ENCODE results near the gene TNFSF8. TPM values are rescaled to one million over a fixed set of nuclear protein-coding genes. Genes with fewer than 3 reads are reported as not detected.

The TNFSF8 gene
- total and polyA plus RNA-seq, 9 of the 15 experiments (the other 6 are each of a cell fraction or from before 2014, with no cell fraction given): 0.09 TPM; not detected in 8

DNA sequence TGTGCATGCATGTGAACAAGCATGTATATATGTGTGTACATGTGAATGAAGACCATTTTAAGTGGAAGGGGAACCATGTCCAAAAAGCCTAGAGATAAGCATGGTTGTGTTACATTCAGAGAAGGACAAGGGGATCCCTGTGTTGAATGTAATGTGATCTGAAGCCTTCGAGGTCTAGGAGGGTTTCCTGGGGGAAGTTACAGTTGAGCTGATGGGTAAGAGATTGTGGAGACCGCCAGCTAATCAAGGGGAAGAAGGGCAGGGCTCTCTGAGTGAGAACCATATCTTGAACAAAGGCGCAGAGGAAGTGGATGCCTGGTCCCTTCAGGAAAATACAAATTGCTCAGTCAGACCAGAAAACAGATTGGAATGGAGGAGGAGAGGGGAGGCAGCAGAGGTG is 79.1 kb downstream of the TNFSF8 start:
- H2AFZ ChIP-seq (ENCODE audit: low read depth, low read length): no peak overlapping the region
- DNase-seq (ENCODE audit: extremely low read depth in 1 of 4, low spot score in 3 of 4): no peak
- BruUV-seq (replicated peaks): no TSS peak
- H3K79me2 ChIP-seq (ENCODE audit: control insufficient read depth, insufficient read depth, low read length): no peaks in the 10 kb centered on the region
- no peak for FAIRE-seq
- no peak overlapping the region for H3K27ac ChIP-seq (ENCODE audit: extremely low read depth, low read depth, low read length)
- no peak overlapping the region for H3K4me3 ChIP-seq
- no peaks in the 10 kb centered on the region for H3K9me3 ChIP-seq (replicated peaks; ENCODE audit: control insufficient read depth, insufficient read depth, low read depth, low read length)
- H3K9ac ChIP-seq (ENCODE audit: insufficient read depth in 1 of 2, low read depth in 2 of 2, low read length in 2 of 2): no peak overlapping the region
- H3K9me1 ChIP-seq (ENCODE audit: control insufficient read depth, insufficient read depth, low read length): no peaks in the 10 kb centered on the region
- no peaks in the 10 kb centered on the region for H3K36me3 ChIP-seq (ENCODE audit: control insufficient read depth, insufficient read depth, low read length)
- in situ Hi-C loops (cut with MboI) (no loop called here), intact Hi-C loops (cut with micrococcal nuclease) (no loop called here)
- WGBS (ENCODE audit: insufficient coverage, low coverage, missing lambda C conversion rate): 0% methylated on average over 3 of the region's 3 CpGs
- no peaks in the 10 kb centered on the region for H3K27me3 ChIP-seq (ENCODE audit: control insufficient read depth in 2 of 2, insufficient read depth in 2 of 2, low read length in 2 of 2)
- ChIA-PET CTCF (ENCODE audit: low intra/inter-chr PET ratio) (no interaction called here), POLR2A (no interaction called here)
- no peaks in the 10 kb centered on the region for H3K4me1 ChIP-seq (replicated peaks in 1 of 2; ENCODE audit: control insufficient read depth in 2 of 2, insufficient read depth in 2 of 2, low read length in 2 of 2)
- H4K20me1 ChIP-seq (replicated peaks; ENCODE audit: control insufficient read depth, insufficient read depth, low read length): no peaks in the 10 kb centered on the region
- ATAC-seq: no peak
- H3K4me2 ChIP-seq (ENCODE audit: insufficient read depth, low read length): no peak overlapping the region
- TF ChIP-seq TCF7 (IDR thresholded peaks at IDR 0.05; ENCODE audit: borderline replicate concordance): no peak
- no peak for TF ChIP-seq IFI16 (CRISPR knock-in tag; IDR thresholded peaks at IDR 0.05)
- TF ChIP-seq, protein P1, sequence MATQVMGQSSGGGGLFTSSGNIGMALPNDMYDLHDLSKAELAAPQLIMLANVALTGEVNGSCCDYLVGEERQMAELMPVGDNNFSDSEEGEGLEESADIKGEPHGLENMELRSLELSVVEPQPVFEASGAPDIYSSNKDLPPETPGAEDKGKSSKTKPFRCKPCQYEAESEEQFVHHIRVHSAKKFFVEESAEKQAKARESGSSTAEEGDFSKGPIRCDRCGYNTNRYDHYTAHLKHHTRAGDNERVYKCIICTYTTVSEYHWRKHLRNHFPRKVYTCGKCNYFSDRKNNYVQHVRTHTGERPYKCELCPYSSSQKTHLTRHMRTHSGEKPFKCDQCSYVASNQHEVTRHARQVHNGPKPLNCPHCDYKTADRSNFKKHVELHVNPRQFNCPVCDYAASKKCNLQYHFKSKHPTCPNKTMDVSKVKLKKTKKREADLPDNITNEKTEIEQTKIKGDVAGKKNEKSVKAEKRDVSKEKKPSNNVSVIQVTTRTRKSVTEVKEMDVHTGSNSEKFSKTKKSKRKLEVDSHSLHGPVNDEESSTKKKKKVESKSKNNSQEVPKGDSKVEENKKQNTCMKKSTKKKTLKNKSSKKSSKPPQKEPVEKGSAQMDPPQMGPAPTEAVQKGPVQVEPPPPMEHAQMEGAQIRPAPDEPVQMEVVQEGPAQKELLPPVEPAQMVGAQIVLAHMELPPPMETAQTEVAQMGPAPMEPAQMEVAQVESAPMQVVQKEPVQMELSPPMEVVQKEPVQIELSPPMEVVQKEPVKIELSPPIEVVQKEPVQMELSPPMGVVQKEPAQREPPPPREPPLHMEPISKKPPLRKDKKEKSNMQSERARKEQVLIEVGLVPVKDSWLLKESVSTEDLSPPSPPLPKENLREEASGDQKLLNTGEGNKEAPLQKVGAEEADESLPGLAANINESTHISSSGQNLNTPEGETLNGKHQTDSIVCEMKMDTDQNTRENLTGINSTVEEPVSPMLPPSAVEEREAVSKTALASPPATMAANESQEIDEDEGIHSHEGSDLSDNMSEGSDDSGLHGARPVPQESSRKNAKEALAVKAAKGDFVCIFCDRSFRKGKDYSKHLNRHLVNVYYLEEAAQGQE (IDR thresholded peaks at IDR 0.05; ENCODE audit: borderline replicate concordance): no peak
- TF ChIP-seq, protein P1 (CRISPR knock-in tag; IDR thresholded peaks at IDR 0.05; ENCODE audit: low read depth): no peak
- no peak for TF ChIP-seq CBFB (CRISPR knock-in tag; IDR thresholded peaks at IDR 0.05)
- TF ChIP-seq CBX3 (IDR thresholded peaks at IDR 0.05; ENCODE audit: borderline replicate concordance in 1 of 2, low read length in 2 of 2): no peak
- no peak for TF ChIP-seq C11orf30 (IDR thresholded peaks at IDR 0.05; ENCODE audit: low read depth)
- no peak for TF ChIP-seq DPF2 (IDR thresholded peaks at IDR 0.05)
- TF ChIP-seq SIN3A (IDR thresholded peaks at IDR 0.05; ENCODE audit: borderline replicate concordance in 2 of 2, control insufficient read depth in 1 of 2, low read depth in 2 of 2, low read length in 2 of 2): no peak
- TF ChIP-seq, protein P2, sequence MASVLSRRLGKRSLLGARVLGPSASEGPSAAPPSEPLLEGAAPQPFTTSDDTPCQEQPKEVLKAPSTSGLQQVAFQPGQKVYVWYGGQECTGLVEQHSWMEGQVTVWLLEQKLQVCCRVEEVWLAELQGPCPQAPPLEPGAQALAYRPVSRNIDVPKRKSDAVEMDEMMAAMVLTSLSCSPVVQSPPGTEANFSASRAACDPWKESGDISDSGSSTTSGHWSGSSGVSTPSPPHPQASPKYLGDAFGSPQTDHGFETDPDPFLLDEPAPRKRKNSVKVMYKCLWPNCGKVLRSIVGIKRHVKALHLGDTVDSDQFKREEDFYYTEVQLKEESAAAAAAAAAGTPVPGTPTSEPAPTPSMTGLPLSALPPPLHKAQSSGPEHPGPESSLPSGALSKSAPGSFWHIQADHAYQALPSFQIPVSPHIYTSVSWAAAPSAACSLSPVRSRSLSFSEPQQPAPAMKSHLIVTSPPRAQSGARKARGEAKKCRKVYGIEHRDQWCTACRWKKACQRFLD (CRISPR knock-in tag; IDR thresholded peaks at IDR 0.05): no peak
- TF ChIP-seq, protein P3, sequence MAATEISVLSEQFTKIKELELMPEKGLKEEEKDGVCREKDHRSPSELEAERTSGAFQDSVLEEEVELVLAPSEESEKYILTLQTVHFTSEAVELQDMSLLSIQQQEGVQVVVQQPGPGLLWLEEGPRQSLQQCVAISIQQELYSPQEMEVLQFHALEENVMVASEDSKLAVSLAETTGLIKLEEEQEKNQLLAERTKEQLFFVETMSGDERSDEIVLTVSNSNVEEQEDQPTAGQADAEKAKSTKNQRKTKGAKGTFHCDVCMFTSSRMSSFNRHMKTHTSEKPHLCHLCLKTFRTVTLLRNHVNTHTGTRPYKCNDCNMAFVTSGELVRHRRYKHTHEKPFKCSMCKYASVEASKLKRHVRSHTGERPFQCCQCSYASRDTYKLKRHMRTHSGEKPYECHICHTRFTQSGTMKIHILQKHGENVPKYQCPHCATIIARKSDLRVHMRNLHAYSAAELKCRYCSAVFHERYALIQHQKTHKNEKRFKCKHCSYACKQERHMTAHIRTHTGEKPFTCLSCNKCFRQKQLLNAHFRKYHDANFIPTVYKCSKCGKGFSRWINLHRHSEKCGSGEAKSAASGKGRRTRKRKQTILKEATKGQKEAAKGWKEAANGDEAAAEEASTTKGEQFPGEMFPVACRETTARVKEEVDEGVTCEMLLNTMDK (IDR thresholded peaks at IDR 0.05; ENCODE audit: borderline replicate concordance, insufficient read depth, low read depth, low read length, poor library complexity, severe bottlenecking): no peak
- no peak for TF ChIP-seq ZBTB8A (IDR thresholded peaks at IDR 0.05; ENCODE audit: partially characterized antibody)
